ENCODE measurements around the gene TXNDC12. TPM values are rescaled to one million over a fixed set of nuclear protein-coding genes. Genes with fewer than 3 reads are reported as not detected.
"Not testable (repeated sequence)": the region's sequence is repeated elsewhere in the genome, so short reads cannot be mapped to it uniquely, and the experiment has no call there.

The TXNDC12 gene
- 59.7 and 66.2 TPM in 2 replicates for total RNA-seq (2014; rRNA removed; shearing (Covaris generic))

GRCh38 chr1:52055066-52055865, at the start of gene TXNDC12:
Gene TXNDC12, minus strand, starts transcription at chr1:52055191. Its CDS starts 95 bp downstream, at chr1:52055096.
- DNase-seq (ENCODE audit: low read depth): peak; percentile 92

GRCh38 chr1:52102336-52103013, 47.5 kb upstream of the TXNDC12 start:
- DNase-seq (ENCODE audit: low read depth): no peak

- DNase-seq (ENCODE audit: low read depth): no peak
Measured at GRCh38 chr1:52098139-52098871, 43.3 kb upstream of the TXNDC12 start.

DNA sequence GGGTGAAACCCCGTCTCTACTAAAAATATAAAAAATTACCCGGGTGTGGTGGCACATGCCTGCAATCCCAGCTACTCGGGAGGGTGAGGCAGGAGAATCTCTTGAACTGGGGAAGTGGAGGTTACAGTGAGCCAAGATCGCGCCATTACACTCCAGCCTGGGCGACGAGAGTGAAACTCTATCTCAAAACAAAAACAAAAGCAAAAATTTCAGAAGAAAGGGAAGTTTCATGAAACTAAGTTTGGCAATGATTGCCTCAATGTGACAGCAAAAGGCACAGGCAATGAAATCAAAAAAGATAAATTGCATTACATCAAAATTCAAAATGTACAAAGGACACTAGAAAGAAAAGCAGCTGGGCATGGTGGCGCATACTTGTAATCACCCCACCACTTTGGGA, 41.2 kb upstream of the TXNDC12 start:
- no peak for DNase-seq (ENCODE audit: low read depth)

DNA sequence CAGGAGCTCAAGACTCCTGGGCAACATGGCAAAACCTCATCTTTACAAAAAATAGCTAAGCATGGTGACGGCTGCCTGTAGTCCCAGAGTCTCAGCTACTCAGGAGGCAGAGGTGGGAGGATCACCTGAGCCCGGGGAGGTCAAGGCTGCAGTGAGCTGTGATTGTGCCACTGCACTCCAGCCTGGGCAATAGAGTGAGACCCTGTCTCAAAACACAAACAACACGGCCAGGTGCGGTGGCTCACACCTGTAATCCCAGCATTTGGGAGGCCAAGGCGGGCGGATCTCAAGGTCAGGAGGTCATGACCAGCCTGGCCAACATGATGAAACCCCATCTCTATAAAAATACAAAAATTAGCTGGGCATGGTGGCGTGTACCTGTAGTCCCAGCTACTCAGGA, 39.3 kb upstream of the TXNDC12 start:
- not testable (repeated sequence) for DNase-seq (ENCODE audit: low read depth)

- DNase-seq (ENCODE audit: low read depth): not testable (repeated sequence)
Measured at GRCh38 chr1:52087892-52088291, 32.9 kb upstream of the TXNDC12 start.

DNA sequence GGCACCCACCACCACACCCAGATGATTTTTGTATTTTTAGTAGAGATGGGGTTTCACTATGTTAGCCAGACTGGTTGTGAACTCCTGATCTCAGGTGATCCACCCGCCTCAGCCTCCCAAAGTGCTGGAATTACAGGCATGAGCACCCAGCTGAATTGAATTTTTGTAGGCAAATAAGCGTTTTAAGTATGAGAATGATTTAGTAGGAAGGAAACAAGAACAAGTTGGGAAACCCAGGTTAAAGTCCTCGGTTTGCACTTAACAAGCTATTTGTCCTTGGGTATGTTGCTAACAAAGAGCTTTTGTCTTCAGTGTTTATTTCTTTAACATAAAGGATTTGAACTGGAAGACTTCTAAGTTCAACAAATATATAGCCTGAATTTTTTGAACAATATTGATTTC, 25.0 kb upstream of the TXNDC12 start:
- no peak for DNase-seq (ENCODE audit: low read depth)

GRCh38 chr1:52077277-52077676, 22.3 kb upstream of the TXNDC12 start:
- DNase-seq (ENCODE audit: low read depth): not testable (repeated sequence)

GRCh38 chr1:52072291-52072690, 17.3 kb upstream of the TXNDC12 start:
- no peak for DNase-seq (ENCODE audit: low read depth)

DNA sequence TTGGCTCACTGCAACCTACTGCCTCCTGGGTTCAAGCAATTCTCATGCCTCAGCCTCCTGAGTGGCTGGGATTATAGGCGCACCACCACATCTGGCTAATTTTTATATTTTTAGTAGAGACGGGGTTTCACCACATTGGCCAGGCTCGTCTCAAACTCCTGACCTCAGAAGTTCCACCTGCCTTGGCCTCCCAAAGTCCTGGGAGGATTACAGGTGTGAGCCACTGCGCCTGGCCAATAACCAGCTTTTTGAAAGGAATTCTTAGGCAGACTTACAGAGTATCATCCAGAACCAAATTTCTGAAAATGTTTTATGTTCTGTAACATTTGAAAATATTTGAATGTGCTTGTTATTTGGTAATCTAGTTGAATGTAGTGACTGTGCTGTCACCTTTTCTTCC, 15.7 kb upstream of the TXNDC12 start:
- DNase-seq (ENCODE audit: low read depth): no peak

GRCh38 chr1:52063192-52063591, 8.2 kb upstream of the TXNDC12 start:
- no peak for DNase-seq (ENCODE audit: low read depth)

GRCh38 chr1:52060822-52061221, 5.8 kb upstream of the TXNDC12 start:
- no peak for DNase-seq (ENCODE audit: low read depth)

DNA sequence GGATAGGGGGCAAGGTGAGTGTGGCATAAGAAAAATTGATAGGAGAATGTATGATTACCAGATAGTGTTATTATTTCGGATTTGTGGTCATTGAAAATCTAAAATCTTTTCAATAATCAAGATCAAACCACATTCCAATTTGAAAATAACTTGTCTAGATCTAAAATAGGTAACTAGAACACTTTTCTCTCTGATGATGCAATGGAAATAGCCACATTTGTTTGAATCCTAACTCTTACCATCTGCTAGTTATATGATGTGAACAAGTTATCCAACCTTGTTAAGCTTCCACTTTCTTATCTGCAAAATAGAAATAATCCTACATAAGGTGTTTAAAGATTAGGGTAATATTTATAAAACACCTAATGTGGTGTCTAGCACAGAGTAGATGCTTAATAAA, 4.9 kb upstream of the TXNDC12 start:
- DNase-seq (ENCODE audit: low read depth): no peak

GRCh38 chr1:52059321-52059720, 4.3 kb upstream of the TXNDC12 start:
- peak; percentile 26 for DNase-seq (ENCODE audit: low read depth)

GRCh38 chr1:52057876-52058415, 3.0 kb upstream of the TXNDC12 start:
- DNase-seq (ENCODE audit: low read depth): no peak

DNA sequence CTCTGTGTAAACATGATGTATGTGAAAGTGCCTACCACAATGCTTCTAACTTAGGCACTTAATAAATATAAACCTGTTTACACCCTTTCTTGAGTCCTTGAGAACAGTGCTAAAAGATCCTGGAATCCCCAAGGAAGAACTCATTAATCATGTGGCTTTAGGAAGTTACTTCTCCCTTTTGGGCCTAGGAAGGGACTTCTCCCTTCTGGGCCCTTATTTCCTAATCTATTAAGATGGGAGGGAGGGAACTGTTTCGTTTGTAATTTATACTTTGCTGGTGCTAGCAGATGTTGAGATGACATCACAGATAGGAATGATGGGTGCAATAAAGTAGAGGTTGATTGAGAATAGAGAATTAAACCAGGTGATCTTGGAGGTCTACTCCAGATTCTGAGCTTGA, 2.3 kb upstream of the TXNDC12 start:
- no peak for DNase-seq (ENCODE audit: low read depth)

- DNase-seq (ENCODE audit: low read depth): no peak
Measured at GRCh38 chr1:52056937-52057231, 1.9 kb upstream of the TXNDC12 start.

- peak; percentile 91 for DNase-seq (ENCODE audit: low read depth)
Measured at GRCh38 chr1:52056163-52056936, 1.4 kb upstream of the TXNDC12 start, which contains the start of gene BTF3L4. Gene BTF3L4, plus strand, starts transcription at chr1:52056295. Its CDS starts 3,553 bp downstream, at chr1:52059848.

- no peak for DNase-seq (ENCODE audit: low read depth)
Measured at GRCh38 chr1:52055866-52056162, 823 bp upstream of the TXNDC12 start.

DNA sequence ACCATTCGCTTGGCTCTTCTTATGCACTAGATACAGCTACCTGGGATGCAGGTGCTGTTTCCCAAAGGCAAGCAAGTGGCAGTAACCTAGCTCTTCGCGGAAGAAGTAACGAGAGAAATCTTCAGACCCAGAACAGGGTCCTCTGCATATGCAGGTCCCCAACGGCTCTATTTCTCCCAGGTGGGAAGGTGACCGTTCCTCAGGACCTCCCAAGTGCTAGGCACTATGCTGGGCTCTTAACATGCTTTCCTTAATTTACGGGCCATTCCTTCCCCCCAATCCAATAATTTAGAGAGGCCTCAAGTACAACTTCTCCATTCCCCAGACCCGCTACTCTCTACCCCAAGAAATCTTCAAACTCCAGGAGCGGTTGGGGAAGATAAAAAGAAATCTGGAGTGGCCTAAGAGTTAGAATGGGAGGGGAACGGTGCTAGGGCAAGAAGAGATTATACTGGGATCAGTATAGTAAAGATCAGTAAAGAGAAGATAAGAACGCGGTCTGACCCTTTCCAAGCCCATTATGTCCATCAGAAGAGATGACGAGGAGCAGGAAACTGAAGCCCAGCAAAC, 410 bp downstream of the TXNDC12 start:
- no peak for DNase-seq (ENCODE audit: low read depth)

DNA sequence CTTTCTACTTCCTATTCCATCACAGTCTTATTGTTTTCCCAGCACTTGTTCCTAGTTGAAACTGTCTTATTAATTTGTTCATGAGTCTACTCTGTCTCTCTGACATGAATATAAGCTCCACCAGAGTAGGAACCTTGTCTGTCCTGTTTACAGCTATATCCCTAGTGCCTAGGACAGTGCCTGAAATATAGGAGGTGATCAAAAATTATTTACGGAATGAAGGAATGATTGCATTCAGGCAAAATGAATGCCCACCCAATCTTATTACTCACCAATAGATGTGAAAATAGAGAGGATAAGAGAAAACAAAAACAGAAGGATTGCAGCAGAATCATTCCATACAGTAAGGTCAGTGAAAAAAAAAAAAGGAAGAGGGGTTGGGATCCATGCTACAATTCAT, 1.1 kb downstream of the TXNDC12 start:
- DNase-seq (ENCODE audit: low read depth): no peak

Measured in RPMI7951 (cell line).